SK-N-MC (cell line): ENCODE data around the gene BMP2K.

Experiments used
- EZH2 ChIP-seq: fragments of 200-600 bp; sonication (generic); IDR thresholded peaks from one replicate; pipeline ENCODE4 v1.6.1; 2017; ENCODE audit warnings: antibody characterized with exemption
- FOXP2 ChIP-seq: optimal IDR thresholded peaks from 2 replicates; pipeline ENCODE3; 2011; ENCODE audit warnings: mild to moderate bottlenecking, moderate library complexity; ENCODE audit not compliant: insufficient read depth; ENCODE audit errors: extremely low read length, control extremely low read depth
- POLR2AphosphoS5 ChIP-seq: IDR thresholded peaks from 2 replicates; pipeline ENCODE4 v1.6.1; 2012; ENCODE audit warnings: mild to moderate bottlenecking, low read depth, low read length, borderline replicate concordance

DNA sequence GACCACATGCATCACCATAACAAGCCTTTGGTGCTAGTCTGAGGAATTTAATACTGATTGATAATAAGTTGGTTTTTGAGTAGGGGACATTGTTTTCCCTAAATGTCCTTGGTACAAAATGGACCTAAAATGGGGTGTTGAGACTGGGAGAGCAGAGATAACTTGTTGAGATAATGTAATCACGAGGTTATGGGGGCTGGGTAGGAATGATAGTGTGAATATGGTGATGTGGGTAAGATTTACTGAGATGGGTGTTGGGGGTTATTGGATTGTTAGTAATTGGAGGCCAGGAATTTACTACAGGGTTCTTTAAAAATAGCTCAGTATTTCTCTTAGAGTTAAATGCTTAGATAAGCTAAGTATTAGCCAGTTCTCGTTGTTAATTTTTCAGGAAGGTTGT is 3.9 kb downstream of the BMP2K start:
- no peak for TF ChIP-seq POLR2AphosphoS5
- TF ChIP-seq EZH2 = no peak
- no peak for TF ChIP-seq FOXP2
